SK-N-SH (cell line): ENCODE measurements around the gene LSM2.

ENCODE experiments used
- CTCF ChIP-seq: fragments of 200-600 bp; sonication (generic); IDR thresholded peaks from 2 replicates; pipeline ENCODE4 v1.6.1; 2017; ENCODE audit warnings: antibody characterized with exemption, mild to moderate bottlenecking, moderate library complexity
- EP300 ChIP-seq, 2 experiments: IDR thresholded peaks; 2 replicates each; pipeline versions ENCODE4 v1.4.0 to v1.6.1; 2012; ENCODE audit warnings: borderline replicate concordance in 1 of 2, low read depth in 1 of 2, low read length in 1 of 2
- EZH2phosphoT487 ChIP-seq: fragments of 200-600 bp; sonication (generic); IDR thresholded peaks from 2 replicates; pipeline ENCODE4 v1.6.1; 2017; ENCODE audit warnings: low read depth, mixed run types, mild to moderate bottlenecking, antibody characterized with exemption, moderate library complexity, borderline replicate concordance
- FOXJ3 ChIP-seq: sonication (generic); formaldehyde crosslinking; IDR thresholded peaks from 2 replicates; pipeline ENCODE4 v1.5.1; 2020; ENCODE audit warnings: mild to moderate bottlenecking, missing genetic modification reagents
- GABPA ChIP-seq: IDR thresholded peaks from 2 replicates; pipeline ENCODE4 v1.4.0; 2012; ENCODE audit warnings: low read depth, mild to moderate bottlenecking
- GATA2 ChIP-seq: sonication (generic); formaldehyde crosslinking; IDR thresholded peaks from 2 replicates; pipeline ENCODE4 v1.5.0; 2020; ENCODE audit warnings: mild to moderate bottlenecking, missing genetic modification reagents
- PBX3 ChIP-seq: IDR thresholded peaks from 2 replicates; pipeline ENCODE4; 2012
- POLR2AphosphoS5 ChIP-seq: IDR thresholded peaks from 2 replicates; pipeline ENCODE4 v1.6.1; 2012; ENCODE audit warnings: low read depth, low read length
- RCOR1 ChIP-seq: fragments of 150-350 bp; IDR thresholded peaks from 2 replicates; pipeline ENCODE4 v1.6.1; 2017; ENCODE audit warnings: antibody characterized with exemption, low read length
- REST ChIP-seq: IDR thresholded peaks from 2 replicates; pipeline ENCODE4 v1.6.1; 2012; ENCODE audit warnings: mild to moderate bottlenecking, low read depth, low read length, moderate library complexity
- SMC3 ChIP-seq: IDR thresholded peaks from 2 replicates; pipeline ENCODE4 v1.6.1; 2012; ENCODE audit warnings: low read depth, low read length, improper control_type of control experiment
- TAF1 ChIP-seq: IDR thresholded peaks from 2 replicates; pipeline ENCODE4 v1.6.1; 2012; ENCODE audit warnings: low read depth, mild to moderate bottlenecking, low read length, moderate library complexity, borderline replicate concordance
- USF2 ChIP-seq: fragments of 150-350 bp; IDR thresholded peaks from 2 replicates; pipeline ENCODE4 v1.6.1; 2017; ENCODE audit warnings: antibody characterized with exemption, low read length, low read depth, borderline replicate concordance
- YY1 ChIP-seq: IDR thresholded peaks from 2 replicates; pipeline ENCODE4 v1.4.0; 2012; ENCODE audit warnings: low read depth, mild to moderate bottlenecking

- TF ChIP-seq TAF1 = no peak
- TF ChIP-seq CTCF = no peak
- TF ChIP-seq SMC3 = no peak
- no peak for TF ChIP-seq GATA2 (CRISPR knock-in tag)
- no peak for TF ChIP-seq EP300 (IDR thresholded peaks at IDR 0.05; ENCODE audit: borderline replicate concordance in 1 of 2, low read depth in 1 of 2, low read length in 1 of 2)
- TF ChIP-seq EZH2phosphoT487 = no peak
- no peak for TF ChIP-seq USF2
- TF ChIP-seq POLR2AphosphoS5 = no peak
- no peak for TF ChIP-seq PBX3
- no peak for TF ChIP-seq RCOR1
- no peak for TF ChIP-seq YY1
- no peak for TF ChIP-seq REST
- no peak for TF ChIP-seq FOXJ3 (CRISPR knock-in tag)
- no peak for TF ChIP-seq GABPA
Observed at GRCh38 chr6:31796993-31797385, 9.8 kb downstream of the LSM2 start.
